HG03064 (cell line): ENCODE results near the gene BCL2L12.
"Not testable (repeated sequence)": the region's sequence is repeated elsewhere in the genome, so short reads cannot be mapped to it uniquely, and the experiment has no call there.

Source experiments
- ATAC-seq: cut with Tn5 transposase; IDR thresholded peaks from one replicate; pipeline ENCODE4 v1.9.1; 2021; ENCODE audit warnings: low read depth; ENCODE audit not compliant: unreplicated experiment

Gene BCL2L12

DNA sequence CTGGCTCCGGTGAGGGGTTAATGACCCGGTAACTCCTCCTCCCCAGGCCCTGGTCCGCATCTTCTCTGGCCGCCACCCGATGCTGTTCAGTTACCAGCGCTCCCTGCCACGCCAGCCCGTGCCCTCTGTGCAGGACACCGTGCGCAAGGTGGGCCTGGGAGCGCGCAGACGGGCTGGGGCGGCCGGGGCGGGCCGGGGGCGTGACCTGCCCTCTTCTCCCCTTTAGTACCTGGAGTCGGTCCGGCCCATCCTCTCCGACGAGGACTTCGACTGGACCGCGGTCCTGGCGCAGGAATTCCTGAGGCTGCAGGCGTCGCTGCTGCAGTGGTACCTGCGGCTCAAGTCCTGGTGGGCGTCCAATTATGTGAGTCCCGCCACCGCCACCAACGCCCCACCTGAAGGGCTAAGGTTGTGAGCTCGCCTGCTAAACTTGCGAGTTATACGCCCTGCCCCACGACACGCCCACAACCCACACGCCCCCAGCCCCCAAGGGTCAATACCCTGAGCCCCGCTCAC lies 35.6 kb downstream of the BCL2L12 start:
- ATAC-seq = no peak

DNA sequence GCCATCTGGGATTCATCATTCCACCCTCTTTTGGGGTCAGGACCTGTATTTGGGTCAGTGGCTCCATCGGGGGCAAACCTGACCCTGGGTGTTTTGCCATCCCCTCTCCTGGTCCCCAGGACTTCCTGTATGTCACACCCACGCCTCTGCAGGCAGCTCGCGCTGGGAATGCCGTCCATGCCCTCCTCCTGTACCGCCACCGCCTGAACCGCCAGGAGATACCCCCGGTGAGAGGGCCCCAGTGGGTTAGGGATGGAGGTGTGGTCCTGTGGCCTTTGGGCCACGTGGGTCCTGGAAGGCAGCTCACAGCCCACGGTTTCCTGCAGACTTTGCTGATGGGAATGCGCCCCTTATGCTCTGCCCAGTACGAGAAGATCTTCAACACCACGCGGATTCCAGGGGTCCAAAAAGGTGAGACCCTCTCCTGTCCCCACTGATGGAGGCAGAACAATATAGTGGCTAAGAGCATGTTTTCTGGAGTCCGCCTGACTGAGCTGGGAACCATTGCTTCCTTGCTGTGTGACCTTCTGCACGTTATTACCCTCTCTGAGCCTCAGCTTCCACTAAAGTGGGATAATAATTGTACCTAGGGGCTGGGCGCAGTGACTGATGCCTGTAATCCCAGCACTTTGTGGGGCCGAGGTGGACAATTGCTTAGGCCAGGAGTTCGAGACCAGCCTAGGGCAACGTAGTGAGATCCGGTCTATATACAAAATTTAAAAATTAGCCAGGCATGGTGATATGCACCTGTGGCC lies 39.3 kb downstream of the BCL2L12 start:
- ATAC-seq = no peak

DNA sequence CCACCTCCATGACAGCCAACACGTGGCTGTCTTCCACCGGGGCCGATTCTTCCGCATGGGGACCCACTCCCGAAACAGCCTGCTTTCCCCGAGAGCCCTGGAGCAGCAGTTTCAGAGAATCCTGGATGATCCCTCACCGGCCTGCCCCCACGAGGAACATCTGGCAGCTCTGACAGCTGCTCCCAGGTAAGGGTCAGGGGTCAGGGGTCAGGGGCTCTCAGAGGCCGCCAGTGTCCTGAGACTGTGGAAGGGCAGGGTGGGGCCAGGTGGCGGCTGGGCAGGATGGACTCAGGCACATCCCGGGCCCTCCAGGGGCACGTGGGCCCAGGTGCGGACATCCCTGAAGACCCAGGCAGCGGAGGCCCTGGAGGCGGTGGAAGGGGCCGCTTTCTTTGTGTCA lies 40.2 kb downstream of the BCL2L12 start:
- no peak for ATAC-seq

DNA sequence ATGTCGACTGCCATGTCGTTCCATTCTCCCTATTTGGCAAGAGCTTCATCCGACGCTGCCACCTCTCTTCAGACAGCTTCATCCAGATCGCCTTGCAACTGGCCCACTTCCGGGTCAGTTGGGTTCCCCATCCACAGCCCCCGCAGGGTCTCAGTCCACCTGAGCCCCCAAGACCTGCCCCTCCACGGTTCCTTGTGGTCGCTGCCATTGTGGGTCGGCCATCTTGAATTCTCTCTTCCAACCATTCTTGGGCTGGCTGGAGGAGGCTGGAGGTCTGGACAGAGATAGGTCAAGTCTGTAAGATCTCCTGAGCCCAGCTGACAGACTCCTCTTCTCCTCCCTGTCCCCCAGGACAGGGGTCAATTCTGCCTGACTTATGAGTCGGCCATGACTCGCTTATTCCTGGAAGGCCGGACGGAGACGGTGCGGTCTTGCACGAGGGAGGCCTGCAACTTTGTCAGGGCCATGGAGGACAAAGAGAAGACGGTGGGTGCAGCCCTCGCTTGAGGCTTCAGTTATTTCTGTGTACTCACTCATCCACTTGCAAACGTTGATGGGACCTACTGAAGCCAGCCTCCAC lies 44.7 kb downstream of the BCL2L12 start:
- no peak for ATAC-seq

DNA sequence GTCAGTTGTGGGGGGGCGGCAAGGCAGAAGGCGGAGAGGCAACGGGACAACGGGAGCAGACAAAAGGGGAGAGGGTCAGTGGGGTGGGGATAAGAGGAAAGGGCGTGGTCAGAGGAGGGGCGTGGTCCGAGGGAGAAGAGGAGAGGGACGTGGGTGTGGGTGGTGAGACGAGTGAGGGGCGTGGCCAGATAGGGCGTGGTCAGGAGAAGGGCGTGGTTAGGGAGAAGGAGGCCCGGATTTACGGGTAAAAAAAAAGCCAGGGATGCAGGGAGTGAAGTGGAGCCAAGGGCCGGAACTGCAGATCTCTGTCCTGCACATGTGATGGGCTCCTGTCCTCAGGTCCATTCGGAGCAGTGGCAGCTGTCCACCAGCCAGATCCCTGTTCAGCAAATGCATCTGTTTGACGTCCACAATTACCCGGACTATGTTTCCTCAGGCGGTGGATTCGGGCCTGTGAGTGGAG lies 46.7 kb downstream of the BCL2L12 start:
- ATAC-seq = no peak

DNA sequence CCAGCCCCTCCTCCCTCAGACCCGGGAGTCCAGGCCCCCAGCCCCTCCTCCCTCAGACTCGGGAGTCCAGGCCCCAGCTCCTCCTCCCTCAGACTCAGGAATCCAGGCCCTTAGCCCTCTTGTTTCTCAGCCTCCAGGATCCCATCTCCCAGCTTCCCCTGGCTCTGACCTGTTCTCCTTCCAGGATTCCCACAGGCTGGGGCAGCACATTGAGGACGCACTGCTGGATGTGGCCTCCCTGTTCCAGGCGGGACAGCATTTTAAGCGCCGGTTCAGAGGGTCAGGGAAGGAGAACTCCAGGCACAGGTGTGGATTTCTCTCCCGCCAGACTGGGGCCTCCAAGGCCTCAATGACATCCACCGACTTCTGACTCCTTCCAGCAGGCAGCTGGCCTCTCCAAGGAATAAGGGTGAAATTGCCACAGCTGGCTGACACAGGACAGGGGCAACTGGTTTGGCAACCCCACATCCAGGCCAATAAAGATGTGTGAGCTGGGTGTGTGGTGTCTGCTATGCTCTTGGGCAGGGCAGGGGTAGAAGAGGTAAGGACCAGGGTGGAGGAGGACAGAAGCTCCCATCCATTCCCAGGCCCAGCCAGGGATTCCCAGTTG lies 47.6 kb downstream of the BCL2L12 start:
- no peak for ATAC-seq

DNA sequence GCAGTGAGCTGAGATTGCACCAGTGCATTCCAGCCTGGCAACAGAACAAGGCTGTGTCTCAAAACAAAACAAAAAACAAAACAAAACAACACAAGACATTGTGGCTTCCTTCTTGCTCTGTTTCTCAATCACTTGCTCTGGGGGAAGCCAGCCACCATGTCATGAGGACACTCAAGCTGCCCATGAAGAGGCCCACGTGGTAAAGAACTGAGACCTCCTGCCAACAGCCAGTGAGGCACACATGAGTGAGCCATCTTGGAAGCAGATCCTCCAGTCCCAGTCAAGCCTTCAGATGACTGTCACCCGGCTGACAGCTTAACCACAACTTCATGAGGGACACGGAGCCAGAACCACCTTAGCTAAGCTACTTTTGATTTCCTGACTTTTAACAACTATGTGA lies 50.4 kb downstream of the BCL2L12 start:
- ATAC-seq = no peak

DNA sequence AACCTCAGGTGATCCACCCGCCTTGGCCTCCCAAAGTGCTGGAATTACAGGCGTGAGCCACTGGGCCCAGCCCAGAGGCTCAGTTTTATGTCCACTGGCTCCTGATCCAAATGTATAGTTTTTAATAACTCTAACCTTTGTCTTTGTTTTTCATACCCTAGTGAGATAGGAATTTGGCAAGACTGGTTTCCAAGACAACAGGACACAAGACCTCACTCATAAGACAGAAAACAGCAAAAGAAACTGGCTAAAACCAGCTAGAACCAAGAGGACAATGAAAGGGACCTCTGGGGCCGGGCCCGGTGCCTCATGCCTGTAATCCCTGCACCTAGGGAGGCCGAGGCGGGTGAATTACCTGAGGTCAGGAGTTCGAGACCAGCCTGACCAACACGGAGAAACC lies 52.8 kb downstream of the BCL2L12 start:
- no peak for ATAC-seq

DNA sequence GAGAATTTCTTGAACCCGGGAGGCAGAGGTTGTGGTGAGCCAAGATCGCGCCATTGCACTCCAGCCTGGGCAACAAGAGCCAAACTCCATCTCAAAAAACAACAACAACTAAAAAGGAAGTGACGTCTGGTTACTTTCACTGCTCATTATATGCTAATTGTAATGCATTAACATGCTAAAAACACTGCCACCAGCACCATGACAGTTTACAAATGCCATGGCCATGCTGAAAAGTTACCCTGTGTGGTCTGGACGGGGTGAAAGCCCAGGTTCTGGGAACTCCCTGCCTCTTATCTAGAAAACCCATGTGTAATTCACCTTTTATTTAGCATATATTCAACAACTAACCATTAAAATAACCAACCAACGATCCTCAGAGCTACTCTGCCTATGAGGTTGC lies 53.3 kb downstream of the BCL2L12 start:
- ATAC-seq = no peak

DNA sequence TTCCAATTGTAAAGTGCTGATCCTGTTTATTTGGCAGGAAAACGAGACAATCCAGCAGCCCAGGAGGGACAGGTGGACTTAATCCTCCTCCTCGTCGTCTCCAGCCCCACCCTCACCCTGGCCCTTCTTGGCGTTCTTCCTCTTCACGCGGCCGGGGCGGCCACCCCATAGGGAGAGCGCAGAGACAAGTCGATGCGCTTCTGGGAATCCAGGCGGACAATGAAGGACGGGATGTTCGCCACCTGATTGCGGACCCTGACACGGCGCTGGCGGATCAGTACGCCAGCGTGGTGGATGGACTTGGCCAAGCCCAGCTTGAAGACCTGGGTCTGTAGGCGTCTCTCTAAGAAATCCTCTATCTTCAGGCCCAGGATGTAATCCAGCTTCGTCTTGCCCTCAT lies 53.7 kb downstream of the BCL2L12 start:
- ATAC-seq = not testable (repeated sequence)
